22Rv1 (cell line): ENCODE measurements around the gene LATS1.
"Not testable (repeated sequence)": the region's sequence is repeated elsewhere in the genome, so short reads cannot be mapped to it uniquely, and the experiment has no call there.

Experiments used
- H3K27ac ChIP-seq: fragments of 450-650 bp; 2 replicates; pipeline ENCODE4 v1.5.1; 2017
- ZFX ChIP-seq: fragments of 450-650 bp; IDR thresholded peaks from 2 replicates; pipeline ENCODE4 v1.6.1; 2017; ENCODE audit warnings: antibody characterized with exemption, borderline replicate concordance
- TF ChIP-seq, protein P1 (sequence below): fragments of 450-650 bp; IDR thresholded peaks from 2 replicates; pipeline ENCODE4 v1.5.1; 2017; ENCODE audit warnings: mild to moderate bottlenecking

Gene LATS1

DNA sequence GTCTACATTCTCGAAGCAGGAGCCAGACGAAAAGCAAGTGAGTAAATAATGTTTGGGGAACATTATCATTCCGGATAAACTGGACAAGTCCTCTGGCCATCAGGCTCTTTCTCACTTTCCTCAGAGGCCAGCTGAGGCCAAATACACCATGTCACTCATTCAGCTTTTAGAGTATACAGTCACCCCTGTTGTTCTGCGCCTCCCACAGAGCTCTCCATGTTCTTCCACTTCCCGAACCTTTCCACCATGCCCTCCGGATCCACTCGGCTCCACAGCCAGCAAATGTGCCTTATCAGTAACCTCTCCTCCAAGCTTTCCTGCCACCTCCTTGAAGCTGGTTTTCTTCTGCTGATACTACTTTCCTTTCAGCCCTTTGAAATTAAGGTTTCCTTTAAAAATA is 31.7 kb downstream of the LATS1 start:
- TF ChIP-seq, protein P1, sequence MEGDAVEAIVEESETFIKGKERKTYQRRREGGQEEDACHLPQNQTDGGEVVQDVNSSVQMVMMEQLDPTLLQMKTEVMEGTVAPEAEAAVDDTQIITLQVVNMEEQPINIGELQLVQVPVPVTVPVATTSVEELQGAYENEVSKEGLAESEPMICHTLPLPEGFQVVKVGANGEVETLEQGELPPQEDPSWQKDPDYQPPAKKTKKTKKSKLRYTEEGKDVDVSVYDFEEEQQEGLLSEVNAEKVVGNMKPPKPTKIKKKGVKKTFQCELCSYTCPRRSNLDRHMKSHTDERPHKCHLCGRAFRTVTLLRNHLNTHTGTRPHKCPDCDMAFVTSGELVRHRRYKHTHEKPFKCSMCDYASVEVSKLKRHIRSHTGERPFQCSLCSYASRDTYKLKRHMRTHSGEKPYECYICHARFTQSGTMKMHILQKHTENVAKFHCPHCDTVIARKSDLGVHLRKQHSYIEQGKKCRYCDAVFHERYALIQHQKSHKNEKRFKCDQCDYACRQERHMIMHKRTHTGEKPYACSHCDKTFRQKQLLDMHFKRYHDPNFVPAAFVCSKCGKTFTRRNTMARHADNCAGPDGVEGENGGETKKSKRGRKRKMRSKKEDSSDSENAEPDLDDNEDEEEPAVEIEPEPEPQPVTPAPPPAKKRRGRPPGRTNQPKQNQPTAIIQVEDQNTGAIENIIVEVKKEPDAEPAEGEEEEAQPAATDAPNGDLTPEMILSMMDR = no peak
- TF ChIP-seq ZFX = no peak
- H3K27ac ChIP-seq = no peak overlapping the region

DNA sequence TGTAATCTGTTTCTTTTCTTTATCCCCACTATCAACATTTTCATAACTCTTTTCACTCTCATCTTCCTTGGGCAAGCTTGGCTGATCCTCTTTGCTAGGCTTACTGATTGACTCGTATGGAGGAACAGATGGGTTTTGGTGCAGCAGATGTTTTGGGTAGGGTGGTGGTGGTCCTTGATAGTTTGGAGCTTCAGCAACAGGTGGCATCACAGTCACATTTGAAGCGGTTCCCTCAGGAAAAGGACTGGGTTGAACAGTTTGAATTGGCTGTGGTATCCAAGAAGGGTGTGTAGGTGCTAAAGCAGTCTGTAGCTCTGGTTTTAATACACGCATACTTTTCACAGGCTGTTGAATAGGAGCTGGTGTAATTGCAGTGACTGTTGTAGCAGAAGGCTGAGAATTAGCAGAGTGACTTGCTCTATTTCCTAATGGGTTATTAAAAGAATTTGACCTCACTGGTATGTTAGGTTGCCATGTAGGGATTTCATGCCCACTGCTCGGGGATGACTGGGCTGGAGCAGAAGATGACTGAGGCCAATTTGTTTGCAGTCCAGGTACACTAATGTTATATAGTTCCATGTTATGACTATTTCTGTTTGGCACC is 34.5 kb downstream of the LATS1 start:
- TF ChIP-seq, protein P1 = no peak
- no peak for TF ChIP-seq ZFX
- no peak overlapping the region for H3K27ac ChIP-seq

DNA sequence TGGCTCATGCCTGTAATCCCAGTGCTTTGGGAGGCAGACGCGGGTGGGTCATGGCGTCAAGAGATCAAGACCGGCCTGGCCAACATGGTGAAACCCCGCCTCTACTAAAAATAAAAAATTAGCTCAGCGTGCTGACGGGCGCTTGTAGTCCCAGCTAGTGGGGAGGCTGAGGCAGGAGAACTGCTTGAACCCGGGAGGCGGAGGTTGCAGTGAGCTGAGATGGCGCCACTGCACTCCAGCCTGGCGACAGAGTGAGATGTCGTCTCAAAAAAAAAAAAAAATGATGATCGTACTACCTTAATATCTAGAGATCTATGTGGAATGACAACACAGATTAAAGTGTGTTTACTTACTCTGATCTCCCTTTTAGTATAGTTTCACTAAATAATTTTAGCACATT is 36.1 kb downstream of the LATS1 start:
- not testable (repeated sequence) for H3K27ac ChIP-seq

DNA sequence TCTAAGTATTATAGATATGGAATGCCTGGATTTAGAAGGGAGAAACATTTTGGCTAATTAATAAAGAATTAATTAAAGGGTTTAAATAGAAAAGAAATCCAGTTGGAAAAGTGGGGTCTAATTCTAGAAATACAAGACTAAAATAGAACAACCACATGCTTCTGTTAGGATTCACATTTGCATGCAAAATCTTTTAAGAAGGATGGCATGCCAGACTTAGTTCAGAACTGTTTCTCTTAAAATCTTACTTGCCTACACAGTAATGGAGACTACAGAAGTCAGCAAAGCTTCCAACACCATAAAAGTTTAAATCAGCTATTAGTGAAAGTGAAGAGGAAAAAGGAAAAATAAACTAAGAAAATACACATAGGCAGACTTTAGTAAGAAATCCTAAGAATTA is 36.7 kb downstream of the LATS1 start:
- TF ChIP-seq, protein P1 = no peak
- TF ChIP-seq ZFX = no peak
- H3K27ac ChIP-seq = no peak overlapping the region

DNA sequence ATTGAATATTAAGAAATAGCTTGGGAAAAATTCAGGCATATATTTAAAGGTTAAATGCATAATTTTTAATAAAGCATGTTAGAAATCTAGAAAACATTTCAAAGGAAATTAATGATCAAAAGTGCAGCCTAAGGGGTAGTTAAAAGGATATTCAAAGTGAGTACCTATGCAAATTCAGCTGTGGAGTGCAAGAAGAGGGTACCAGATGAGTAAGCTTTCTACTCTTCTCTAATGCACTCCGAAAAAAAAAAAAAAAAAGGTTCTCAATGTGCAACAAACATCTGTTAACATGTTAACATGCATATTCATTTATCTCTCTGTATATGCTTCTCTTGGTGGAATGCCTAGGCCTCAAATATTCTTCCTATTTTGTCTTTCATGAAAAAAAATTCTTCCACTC is 37.4 kb downstream of the LATS1 start:
- TF ChIP-seq, protein P1 = no peak
- TF ChIP-seq ZFX = no peak
- no peak overlapping the region for H3K27ac ChIP-seq

DNA sequence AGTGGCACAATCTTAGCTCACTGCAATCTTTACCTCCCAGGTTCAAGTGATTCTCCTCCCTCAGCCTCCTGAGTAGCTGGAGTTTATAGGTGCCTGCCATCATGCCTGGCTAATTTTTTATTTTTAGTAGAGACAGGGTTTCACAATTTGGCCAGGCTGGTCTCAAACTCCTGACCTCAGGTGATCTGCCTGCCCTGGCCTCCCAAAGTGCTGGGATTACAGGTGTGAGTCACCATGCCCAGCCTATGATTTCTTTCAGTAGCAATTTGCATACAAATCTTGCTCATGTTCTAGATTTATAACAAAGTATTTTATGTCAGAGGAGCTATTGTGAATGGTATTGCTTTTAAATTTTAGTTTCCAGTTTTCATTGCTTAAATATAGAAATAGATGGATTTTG is 45.6 kb downstream of the LATS1 start:
- not testable (repeated sequence) for H3K27ac ChIP-seq

DNA sequence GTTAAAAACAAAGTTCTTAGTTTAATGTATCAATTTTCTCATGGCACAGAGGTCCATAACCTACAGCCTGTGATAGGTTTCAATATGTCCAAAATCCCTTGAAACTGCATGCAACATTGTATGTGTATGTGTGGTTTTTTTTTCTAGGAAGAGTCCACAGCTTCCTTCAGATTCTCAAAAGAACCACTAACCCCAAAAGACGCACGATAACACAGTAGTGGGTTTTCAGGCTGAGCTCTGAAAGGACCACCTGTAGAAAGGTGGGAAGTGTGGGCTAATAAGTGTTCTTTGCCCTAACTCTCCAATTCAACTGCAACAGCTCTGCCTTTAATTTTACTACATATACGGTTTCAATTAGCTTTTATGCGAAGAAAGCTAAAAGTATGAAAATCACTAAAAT is 57.9 kb downstream of the LATS1 start:
- TF ChIP-seq ZFX = no peak
- TF ChIP-seq, protein P1 = no peak
- H3K27ac ChIP-seq = no peak overlapping the region

DNA sequence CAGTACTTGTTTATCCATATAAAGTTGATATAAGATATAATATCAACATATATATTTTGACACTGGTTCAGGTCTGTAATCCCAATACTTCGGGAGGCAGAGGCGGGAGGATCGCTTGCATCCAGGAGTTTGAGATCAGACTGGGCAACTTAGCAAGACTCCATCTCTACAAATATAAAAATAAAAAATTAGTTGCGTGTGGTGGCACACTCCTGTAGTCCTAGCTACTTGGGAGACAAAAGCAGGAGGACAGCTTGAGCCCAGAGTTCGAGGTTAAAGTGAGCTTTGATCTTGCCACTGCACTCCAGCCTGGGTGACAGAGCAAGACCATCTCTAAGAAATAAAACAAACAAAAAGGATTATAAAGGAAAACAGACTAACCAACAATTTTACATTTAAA is 60.5 kb downstream of the LATS1 start:
- H3K27ac ChIP-seq = no peak overlapping the region
- TF ChIP-seq ZFX = no peak
- TF ChIP-seq, protein P1 = no peak
